TTC549 (cell line): ENCODE data around the gene TMEM38B.
A peak's percentile ranks its signal among the peaks of the same experiment; 100 is the strongest.
"Not testable (repeated sequence)": the region's sequence is repeated elsewhere in the genome, so short reads cannot be mapped to it uniquely, and the experiment has no call there.

Experiments
- FAIRE-seq: peaks from 2 replicates; lab custom pipeline; 2012; peaks lifted over from hg19 to GRCh38; lab: Jason Lieb, UNC

The TMEM38B gene

DNA sequence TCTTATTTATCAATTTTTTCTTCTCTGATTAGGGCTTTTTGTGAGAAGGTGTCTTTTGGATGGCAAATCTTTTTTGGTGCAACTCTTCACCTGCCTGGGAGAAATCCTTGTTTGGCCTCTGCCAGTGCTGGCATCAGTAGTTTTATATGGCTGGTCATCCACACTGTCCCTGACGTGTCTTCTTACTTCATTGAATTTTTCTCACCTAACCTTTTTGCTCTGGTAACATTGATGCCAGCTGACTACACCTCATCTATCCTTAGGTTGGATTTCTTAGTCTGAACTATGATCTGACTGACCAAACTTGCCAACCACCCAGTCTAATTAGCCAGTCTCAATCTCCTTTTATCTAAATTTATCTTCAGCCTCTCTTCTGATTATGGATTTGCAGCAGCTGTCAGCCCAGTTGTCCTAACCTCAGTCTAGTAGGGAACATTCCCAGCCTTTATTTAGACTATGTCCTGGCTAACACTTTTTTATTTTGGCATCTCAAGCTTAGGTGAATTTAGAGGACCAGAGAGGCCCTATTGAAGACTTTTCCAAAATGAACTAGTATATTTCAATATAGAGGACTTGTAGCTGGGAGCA is 10.6 kb upstream of the TMEM38B start:
- no peak for FAIRE-seq

GRCh38 chr9:105686936-105687335 is 7.4 kb upstream of the TMEM38B start:
- FAIRE-seq, result no peak

GRCh38 chr9:105690742-105691141 is 3.6 kb upstream of the TMEM38B start:
- peak; percentile 43 for FAIRE-seq

GRCh38 chr9:105693435-105694189 is 729 bp upstream of the TMEM38B start:
- no peak for FAIRE-seq

GRCh38 chr9:105694848-105695581 is 674 bp downstream of the TMEM38B start:
- no peak for FAIRE-seq

GRCh38 chr9:105696219-105696793 is 2.0 kb downstream of the TMEM38B start:
- FAIRE-seq, result no peak

- FAIRE-seq, result no peak
These were observed 3.5 kb downstream of the TMEM38B start for GRCh38 chr9:105697871-105698270.

GRCh38 chr9:105698348-105698870 is 4.1 kb downstream of the TMEM38B start:
- FAIRE-seq, result no peak

DNA sequence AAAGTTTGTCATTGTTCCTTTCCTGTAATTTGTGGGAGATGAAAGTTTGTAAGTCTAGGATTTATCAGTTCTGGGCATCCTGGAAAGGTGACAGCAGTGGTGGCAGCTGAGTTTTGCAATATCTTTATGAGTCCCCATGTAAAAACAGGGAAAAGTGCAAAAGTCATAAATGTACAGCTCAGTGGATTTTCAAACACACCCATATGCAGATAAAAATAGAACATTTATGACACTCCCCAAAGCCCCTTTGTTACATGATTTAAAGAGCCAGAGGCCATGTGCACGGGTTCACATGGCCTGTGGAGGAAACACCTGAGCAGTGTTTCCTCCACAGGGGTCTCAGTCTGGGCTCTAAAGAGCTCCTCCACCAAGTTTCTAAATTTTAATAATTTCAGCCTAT is 6.3 kb downstream of the TMEM38B start:
- no peak for FAIRE-seq

DNA sequence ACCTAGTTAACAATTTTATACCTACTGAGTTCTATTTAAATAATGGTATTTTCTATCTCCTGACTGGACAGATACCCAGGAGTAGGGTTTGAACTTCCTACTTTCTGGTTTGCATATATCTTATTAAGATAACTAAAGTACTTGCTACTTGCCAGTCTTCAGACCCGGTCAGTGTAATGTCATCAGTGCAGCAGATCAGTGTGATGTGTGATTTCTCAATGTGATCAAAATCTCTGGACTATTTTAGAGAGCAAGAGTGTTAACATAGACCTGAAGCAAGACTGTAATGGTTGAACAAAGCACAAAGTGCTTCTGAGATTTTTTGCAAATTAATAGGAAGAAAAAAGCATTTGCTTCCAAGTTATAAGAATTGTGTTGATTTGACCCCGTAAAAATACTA is 6.8 kb downstream of the TMEM38B start:
- no peak for FAIRE-seq

DNA sequence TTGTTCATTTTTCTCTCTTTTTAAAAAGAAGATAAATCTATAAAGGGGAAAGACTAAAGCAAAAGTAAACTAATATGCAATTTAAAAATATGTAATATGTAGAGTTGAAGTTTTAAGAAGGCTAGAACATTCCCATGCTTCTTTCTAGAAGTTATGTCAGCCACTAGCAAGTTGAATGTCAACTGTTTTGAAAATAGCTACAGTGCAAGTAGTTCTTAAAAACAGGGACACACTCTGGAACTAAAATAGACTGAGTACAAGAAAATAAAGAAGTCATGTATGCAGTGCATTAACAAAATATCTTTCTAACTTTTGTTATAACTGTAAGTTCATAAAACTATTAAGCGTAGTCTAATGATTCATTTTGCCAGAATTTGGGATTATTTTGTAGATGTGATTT is 7.9 kb downstream of the TMEM38B start:
- FAIRE-seq, result no peak

- not testable (repeated sequence) for FAIRE-seq
These were observed 9.3 kb downstream of the TMEM38B start for GRCh38 chr9:105703638-105704037.

GRCh38 chr9:105706156-105706555 is 11.8 kb downstream of the TMEM38B start:
- no peak for FAIRE-seq

DNA sequence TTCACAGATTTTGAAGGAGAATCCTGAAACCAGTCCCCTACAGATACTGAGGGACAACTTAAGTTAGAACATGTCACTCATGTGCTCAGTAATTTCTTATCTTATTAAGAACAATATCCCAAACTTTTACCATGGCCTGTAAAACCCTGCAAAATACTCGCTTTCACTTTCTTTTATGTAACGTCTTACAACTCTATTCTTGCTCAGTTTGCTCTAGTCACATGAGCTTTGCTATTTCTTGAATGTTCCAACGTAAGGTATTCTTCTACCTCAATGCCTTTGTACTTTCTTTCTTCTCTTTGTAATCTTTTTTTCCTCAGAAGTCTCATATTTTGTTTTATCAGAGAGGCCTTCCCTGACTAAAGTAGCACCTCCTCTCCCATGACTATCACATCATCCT is 14.1 kb downstream of the TMEM38B start:
- no peak for FAIRE-seq

DNA sequence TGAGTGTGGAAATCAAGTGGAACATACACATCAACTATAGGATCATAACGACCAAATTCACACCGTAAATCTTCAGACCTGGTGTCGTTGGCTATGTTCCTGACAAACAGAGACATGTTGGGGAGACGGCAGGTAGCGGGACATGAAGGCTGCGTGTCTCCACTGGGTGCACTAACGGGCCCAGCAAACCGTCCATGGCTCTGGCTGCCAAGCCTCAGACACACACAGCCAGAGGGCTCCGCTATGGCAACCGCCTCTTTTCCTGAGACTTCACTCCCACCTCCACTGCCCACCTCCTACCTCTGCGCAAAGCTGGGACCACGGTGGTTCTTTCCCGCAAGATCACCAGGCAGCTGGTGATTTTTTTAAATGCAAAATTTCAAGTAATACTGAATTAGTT is 16.3 kb downstream of the TMEM38B start:
- FAIRE-seq, result no peak

DNA sequence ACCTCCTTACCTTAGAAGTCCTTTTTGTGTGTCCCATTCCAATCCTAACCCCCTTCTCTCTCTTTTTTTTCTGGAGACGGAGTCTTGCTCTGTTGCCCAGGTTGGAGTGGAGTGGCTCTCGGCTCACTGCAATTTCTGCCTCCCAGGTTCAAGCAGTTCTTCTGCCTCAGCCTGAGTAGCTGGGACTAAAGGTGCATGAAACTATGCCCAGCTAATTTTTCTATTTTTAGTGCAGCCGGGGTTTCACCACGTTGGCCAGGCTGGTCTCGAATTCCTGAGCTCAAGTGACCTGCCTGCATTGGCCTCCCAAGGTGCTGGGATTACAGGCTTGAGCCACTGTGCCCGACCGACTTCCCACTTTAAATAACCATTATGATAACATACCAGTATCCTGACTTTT is 17.5 kb downstream of the TMEM38B start:
- FAIRE-seq, result no peak

GRCh38 chr9:105712297-105712696 is 18.0 kb downstream of the TMEM38B start:
- no peak for FAIRE-seq

- FAIRE-seq, result no peak
These were observed 18.4 kb downstream of the TMEM38B start for GRCh38 chr9:105712773-105713172.

DNA sequence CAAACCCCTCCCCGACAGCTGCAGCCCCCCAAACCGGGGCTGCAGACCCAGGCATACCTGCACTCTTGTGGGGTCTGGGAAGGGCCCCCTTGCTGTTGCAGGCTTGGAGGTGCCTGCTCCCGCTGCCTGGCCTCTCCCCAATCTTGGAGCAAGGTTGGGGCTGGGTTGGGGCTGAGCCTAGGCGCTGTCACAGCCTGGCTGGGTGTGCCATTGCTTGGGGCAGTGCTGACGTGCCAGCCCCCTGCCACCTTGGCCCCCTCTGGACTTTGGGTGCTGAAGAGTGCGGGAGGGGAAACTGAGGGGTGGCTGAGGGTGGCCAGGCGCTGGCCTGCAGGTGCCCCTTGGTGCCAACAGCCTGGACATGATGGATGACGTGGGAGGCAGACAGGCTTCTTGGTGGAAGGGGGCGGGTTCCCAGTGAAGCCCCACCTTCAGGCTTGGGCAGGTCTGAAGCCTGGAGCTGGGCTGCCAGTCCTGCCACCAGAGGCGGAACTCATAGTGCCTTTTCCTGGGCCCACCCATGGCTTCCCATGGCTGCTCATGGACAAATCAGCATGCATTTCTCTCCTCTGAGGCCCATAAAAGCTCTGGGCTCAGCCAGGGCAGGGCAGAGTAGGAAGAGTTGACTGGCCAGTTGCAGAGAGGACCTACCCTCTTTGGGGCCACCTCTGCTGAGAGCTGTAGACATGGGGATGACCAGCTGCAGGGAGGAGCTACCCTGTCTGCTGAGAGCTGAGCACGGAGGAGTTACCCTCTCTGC is 19.1 kb downstream of the TMEM38B start:
- FAIRE-seq, result no peak

DNA sequence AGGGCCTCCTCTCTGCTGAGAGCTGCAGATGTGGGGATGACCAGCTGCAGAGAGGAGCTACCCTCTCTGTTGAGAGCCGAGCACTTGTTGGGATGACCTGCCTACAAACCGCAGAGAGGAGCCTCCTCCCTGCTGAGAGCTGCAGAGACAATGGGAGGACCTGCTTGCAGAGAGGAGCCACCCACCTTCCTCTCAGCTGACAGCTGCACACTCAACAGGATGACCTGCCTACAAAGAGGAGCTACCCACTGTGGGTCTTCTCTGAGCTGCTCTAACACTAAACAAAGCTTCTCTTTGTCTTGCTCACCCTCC is 19.6 kb downstream of the TMEM38B start:
- no peak for FAIRE-seq

DNA sequence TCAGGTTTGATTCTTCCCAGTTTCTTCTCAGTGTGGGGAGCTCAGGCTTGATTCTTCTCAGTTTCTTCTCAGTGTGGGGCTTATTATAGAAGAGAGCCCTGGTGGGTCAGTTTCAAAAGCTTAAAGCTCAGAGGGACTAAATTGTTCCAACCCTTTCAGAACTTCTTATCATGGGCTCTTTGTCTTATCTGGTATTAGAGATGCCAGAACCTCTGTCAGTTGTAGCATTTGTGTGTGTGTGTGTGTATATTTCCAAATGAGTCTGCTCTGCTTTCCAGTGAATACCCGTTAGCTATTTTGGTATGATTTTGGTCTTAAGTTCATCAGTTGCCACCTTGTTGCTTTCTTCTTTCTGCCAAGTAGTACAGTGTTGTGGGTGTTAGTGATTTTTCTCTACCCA is 21.8 kb downstream of the TMEM38B start:
- FAIRE-seq, result no peak

DNA sequence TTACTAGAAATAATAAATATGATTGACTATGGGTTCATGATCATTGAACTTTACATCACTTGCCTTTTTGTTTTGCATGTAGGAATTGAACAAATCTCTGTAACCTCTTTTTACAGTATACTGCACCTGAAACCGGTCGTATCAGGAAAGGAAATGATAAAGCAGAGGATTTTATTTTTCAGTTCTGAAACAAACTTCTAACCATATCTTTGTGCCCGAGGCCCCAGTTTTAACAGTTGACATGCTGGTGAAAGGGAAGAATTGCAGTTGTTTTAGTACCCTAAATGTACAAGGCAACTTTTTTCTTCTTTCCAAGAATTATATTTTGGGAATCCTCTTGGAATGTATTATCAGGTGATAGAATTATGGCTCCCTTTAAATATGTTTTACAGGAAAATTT is 27.8 kb downstream of the TMEM38B start:
- no peak for FAIRE-seq
